ENCODE results near the gene SYTL5.

SYTL5 gene

GRCh38 chrX:38163193-38163592 is 156.8 kb downstream of the SYTL5 start:
- Histone ChIP-seq H3K4me3 (ENCODE audit: low read length) (no peak overlapping the region), H3K4me1 (ENCODE audit: control insufficient read depth, insufficient read depth, low read length) (no peaks in the 10 kb centered on the region), H3K27me3 (ENCODE audit: control insufficient read depth, insufficient read depth, low read length) (no peaks in the 10 kb centered on the region), H3K36me3 (ENCODE audit: control insufficient read depth, insufficient read depth, low read length) (no peaks in the 10 kb centered on the region), H3K9me3 (ENCODE audit: control insufficient read depth, low read length) (no peaks in the 10 kb centered on the region), H3K9ac (ENCODE audit: low read length) (no peak overlapping the region)

DNA sequence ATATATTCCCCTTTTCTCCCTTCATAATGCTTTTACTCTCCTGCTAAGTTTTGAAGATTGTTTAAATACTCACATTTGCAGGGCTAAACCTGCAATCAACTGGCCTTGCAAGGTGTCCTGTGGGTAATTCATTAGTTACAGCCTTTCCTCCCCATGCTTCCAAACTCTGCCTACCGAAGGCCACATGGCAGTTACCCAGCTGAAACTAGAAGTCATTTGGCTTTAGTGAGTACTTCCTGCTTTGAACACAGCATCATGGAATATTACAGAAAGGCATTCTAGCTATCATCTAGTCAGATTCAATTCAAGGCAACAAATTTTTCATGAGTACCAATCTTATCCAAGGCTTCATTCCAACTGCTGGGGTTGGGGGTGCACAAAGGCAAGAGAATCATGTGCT is 158.7 kb downstream of the SYTL5 start:
- Histone ChIP-seq H3K9me3 (ENCODE audit: control insufficient read depth, low read length) (no peaks in the 10 kb centered on the region), H3K4me3 (ENCODE audit: low read length) (no peak overlapping the region), H3K9ac (ENCODE audit: low read length) (no peak overlapping the region)

DNA sequence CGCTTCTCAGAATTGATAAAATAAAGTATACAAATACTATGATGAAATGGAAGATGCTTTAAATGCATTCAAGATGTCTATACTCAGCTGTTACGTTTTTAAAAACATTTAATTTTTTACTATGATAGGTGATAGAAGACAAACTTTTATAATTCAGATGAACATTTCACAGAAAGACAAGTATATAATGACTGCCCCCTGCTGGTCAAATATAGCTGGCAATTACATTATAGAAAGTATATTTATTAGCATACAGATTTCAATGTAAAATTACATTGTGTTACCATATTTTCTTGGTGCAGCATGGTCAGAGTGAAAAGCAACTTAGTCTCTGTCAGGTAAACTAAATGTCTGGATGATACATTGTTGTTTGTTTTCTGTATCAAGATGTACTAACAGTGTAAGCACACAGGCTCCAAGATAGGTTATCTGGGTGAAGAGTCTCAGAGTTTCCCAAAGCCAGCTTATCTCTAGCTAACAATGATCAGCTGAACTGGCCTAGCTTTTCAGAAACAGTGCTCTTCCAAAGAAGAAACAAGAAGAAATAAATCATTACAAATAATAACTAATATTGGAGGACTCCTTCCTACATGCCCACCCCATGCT is 160.2 kb downstream of the SYTL5 start:
- Histone ChIP-seq H3K36me3 (ENCODE audit: control insufficient read depth, insufficient read depth, low read length) (no peaks in the 10 kb centered on the region), H3K9ac (ENCODE audit: low read length) (no peak overlapping the region), H3K4me1 (ENCODE audit: control insufficient read depth, insufficient read depth, low read length) (no peaks in the 10 kb centered on the region), H3K9me3 (ENCODE audit: control insufficient read depth, low read length) (no peaks in the 10 kb centered on the region), H3K27me3 (ENCODE audit: control insufficient read depth, insufficient read depth, low read length) (no peaks in the 10 kb centered on the region), H3K4me3 (ENCODE audit: low read length) (no peak overlapping the region)

More for the DNA sequence above, 158.7 kb downstream of the SYTL5 start:
- Histone ChIP-seq H3K27me3 (ENCODE audit: control insufficient read depth, insufficient read depth, low read length) (no peaks in the 10 kb centered on the region), H3K36me3 (ENCODE audit: control insufficient read depth, insufficient read depth, low read length) (no peaks in the 10 kb centered on the region), H3K4me1 (ENCODE audit: control insufficient read depth, insufficient read depth, low read length) (no peaks in the 10 kb centered on the region)

DNA sequence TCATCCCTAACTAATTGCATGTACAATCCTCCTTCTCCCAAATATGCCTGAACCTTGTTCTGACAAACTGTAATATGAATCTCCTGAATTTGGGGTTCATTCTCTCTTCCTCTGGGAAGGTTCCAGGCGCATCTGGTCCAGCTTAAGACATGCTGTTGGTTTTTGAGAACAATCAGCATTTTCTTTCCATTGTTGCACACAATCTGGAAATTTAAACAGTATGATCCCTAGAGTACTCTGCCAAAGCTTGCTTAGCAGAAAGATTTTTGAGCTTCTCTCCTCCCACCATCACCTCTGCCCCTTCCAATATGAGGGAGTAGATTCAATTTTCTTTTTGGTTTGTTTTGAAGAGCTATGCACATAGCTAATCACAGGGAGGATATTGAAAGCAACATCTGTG is 164.2 kb downstream of the SYTL5 start:
- Histone ChIP-seq H3K9ac (ENCODE audit: low read length) (no peak overlapping the region), H3K36me3 (ENCODE audit: control insufficient read depth, insufficient read depth, low read length) (no peaks in the 10 kb centered on the region), H3K27me3 (ENCODE audit: control insufficient read depth, insufficient read depth, low read length) (no peaks in the 10 kb centered on the region), H3K4me3 (ENCODE audit: low read length) (no peak overlapping the region), H3K4me1 (ENCODE audit: control insufficient read depth, insufficient read depth, low read length) (no peaks in the 10 kb centered on the region), H3K9me3 (ENCODE audit: control insufficient read depth, low read length) (no peaks in the 10 kb centered on the region)

GRCh38 chrX:38172596-38172995 is 166.2 kb downstream of the SYTL5 start:
- no peaks in the 10 kb centered on the region for H3K4me1 ChIP-seq (ENCODE audit: control insufficient read depth, insufficient read depth, low read length)
- H3K4me3 ChIP-seq (ENCODE audit: low read length) = no peak overlapping the region
- no peaks in the 10 kb centered on the region for H3K9me3 ChIP-seq (ENCODE audit: control insufficient read depth, low read length)
- no peaks in the 10 kb centered on the region for H3K36me3 ChIP-seq (ENCODE audit: control insufficient read depth, insufficient read depth, low read length)
- no peaks in the 10 kb centered on the region for H3K27me3 ChIP-seq (ENCODE audit: control insufficient read depth, insufficient read depth, low read length)
- no peak overlapping the region for H3K9ac ChIP-seq (ENCODE audit: low read length)

DNA sequence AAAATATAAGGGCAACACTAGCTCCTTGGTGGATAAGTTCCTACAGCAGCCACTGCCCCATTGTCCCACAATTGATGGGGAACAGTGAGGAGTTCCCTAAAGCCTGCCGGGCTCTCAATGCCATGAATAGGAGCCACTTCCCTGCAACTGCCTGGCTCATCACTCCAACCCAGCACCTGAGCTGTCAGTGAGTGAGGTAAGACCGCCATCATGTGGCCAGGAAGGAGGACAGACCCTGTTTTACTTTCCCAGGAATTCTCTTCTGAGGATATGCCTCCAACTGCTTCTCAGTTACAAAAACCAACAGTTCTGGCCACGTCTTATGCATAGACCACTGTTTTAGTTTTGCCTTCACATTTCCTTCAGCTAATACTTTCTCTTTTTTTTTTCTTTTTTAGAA is 168.8 kb downstream of the SYTL5 start:
- Histone ChIP-seq H3K9ac (ENCODE audit: low read length) (no peak overlapping the region), H3K27me3 (ENCODE audit: control insufficient read depth, insufficient read depth, low read length) (no peaks in the 10 kb centered on the region), H3K36me3 (ENCODE audit: control insufficient read depth, insufficient read depth, low read length) (no peaks in the 10 kb centered on the region), H3K4me3 (ENCODE audit: low read length) (no peak overlapping the region), H3K4me1 (ENCODE audit: control insufficient read depth, insufficient read depth, low read length) (no peaks in the 10 kb centered on the region), H3K9me3 (ENCODE audit: control insufficient read depth, low read length) (no peaks in the 10 kb centered on the region)

GRCh38 chrX:38178396-38178795 is 172.0 kb downstream of the SYTL5 start:
- no peaks in the 10 kb centered on the region for H3K27me3 ChIP-seq (ENCODE audit: control insufficient read depth, insufficient read depth, low read length)
- no peaks in the 10 kb centered on the region for H3K36me3 ChIP-seq (ENCODE audit: control insufficient read depth, insufficient read depth, low read length)
- H3K9ac ChIP-seq (ENCODE audit: low read length) = no peak overlapping the region
- no peaks in the 10 kb centered on the region for H3K4me1 ChIP-seq (ENCODE audit: control insufficient read depth, insufficient read depth, low read length)
- H3K4me3 ChIP-seq (ENCODE audit: low read length) = no peak overlapping the region
- no peaks in the 10 kb centered on the region for H3K9me3 ChIP-seq (ENCODE audit: control insufficient read depth, low read length)
